ENCODE data around the gene ITGB4.

GRCh38 chr17:75692976-75693375, 28.3 kb upstream of the ITGB4 start:
- no peak for TF ChIP-seq CTCF (IDR thresholded peaks at IDR 0.05; ENCODE audit: low read length)
- no peak for TF ChIP-seq EZH2 (optimal IDR thresholded peaks at IDR 0.05; ENCODE audit: low read depth, low read length)
